Trophoblast cell (in vitro differentiated cells and primary cell): ENCODE data around the gene DYRK2.
"Not testable (repeated sequence)": the region's sequence is repeated elsewhere in the genome, so short reads cannot be mapped to it uniquely, and the experiment has no call there.

Experiments
- DNase-seq, 2 donors: peaks; one replicate each; pipeline ENCODE4 v3.0.0-alpha.2; 2016
- H2AFZ ChIP-seq: 2 replicates; pipeline ENCODE4 v1.6.1; 2013; ENCODE audit warnings: low read length, moderate library complexity, mild to moderate bottlenecking; ENCODE audit not compliant: insufficient read depth, poor library complexity
- H2AK5ac ChIP-seq: 2 replicates; pipeline ENCODE4 v1.6.1; 2013; ENCODE audit warnings: mild to moderate bottlenecking, low read length
- H2BK120ac ChIP-seq: 2 replicates; pipeline ENCODE4 v1.6.1; 2013; ENCODE audit warnings: low read length, mild to moderate bottlenecking, moderate library complexity; ENCODE audit not compliant: insufficient read depth, poor library complexity
- H2BK12ac ChIP-seq: 2 replicates; pipeline ENCODE4 v1.6.1; 2013; ENCODE audit warnings: mild to moderate bottlenecking, low read length, moderate library complexity
- H2BK5ac ChIP-seq: 2 replicates; pipeline ENCODE4 v1.6.1; 2013; ENCODE audit warnings: low read length, low read depth, moderate library complexity, mild to moderate bottlenecking; ENCODE audit not compliant: poor library complexity
- H3K14ac ChIP-seq: 2 replicates; pipeline ENCODE4 v1.6.1; 2013; ENCODE audit warnings: mild to moderate bottlenecking, low read length
- H3K18ac ChIP-seq: 2 replicates; pipeline ENCODE4 v1.6.1; 2013; ENCODE audit warnings: mild to moderate bottlenecking, low read length
- H3K23ac ChIP-seq: 2 replicates; pipeline ENCODE4 v1.6.1; 2013; ENCODE audit warnings: low read length
- H3K27ac ChIP-seq: 2 replicates; pipeline ENCODE4 v1.5.1; 2013; ENCODE audit warnings: low read depth, mild to moderate bottlenecking, inconsistent platforms, low read length, moderate library complexity
- H3K27me3 ChIP-seq: 2 replicates; pipeline ENCODE4 v1.6.1; 2013; ENCODE audit warnings: inconsistent platforms, mild to moderate bottlenecking, low read length, moderate library complexity; ENCODE audit not compliant: insufficient read depth
- H3K36me3 ChIP-seq, 2 experiments: 1 replicate in 1 of 2; 2 replicates in 1 of 2; pipeline ENCODE4 v1.6.1; 2013; ENCODE audit warnings: low read length in 2 of 2, mild to moderate bottlenecking in 2 of 2, moderate library complexity in 1 of 2; ENCODE audit not compliant: insufficient read depth in 2 of 2, control insufficient read depth in 1 of 2
- H3K4ac ChIP-seq: 2 replicates; pipeline ENCODE4 v1.6.1; 2013; ENCODE audit warnings: low read depth, mild to moderate bottlenecking, low read length, moderate library complexity
- H3K4me1 ChIP-seq, 2 experiments: 1 replicate in 1 of 2; 2 replicates in 1 of 2; pipeline ENCODE4 v1.6.1; 2013; ENCODE audit warnings: low read length in 2 of 2, mild to moderate bottlenecking in 2 of 2, moderate library complexity in 1 of 2; ENCODE audit not compliant: insufficient read depth in 2 of 2, control insufficient read depth in 1 of 2
- H3K4me2 ChIP-seq: 2 replicates; pipeline ENCODE4 v1.6.1; 2013; ENCODE audit warnings: inconsistent platforms, mild to moderate bottlenecking, low read length, moderate library complexity
- H3K4me3 ChIP-seq: 2 replicates; pipeline ENCODE4 v1.5.1; 2013; ENCODE audit warnings: mild to moderate bottlenecking, low read depth, low read length, inconsistent platforms
- H3K79me1 ChIP-seq: one replicate; pipeline ENCODE4 v1.6.1; 2013; ENCODE audit warnings: low read length
- H3K79me2 ChIP-seq: 2 replicates; pipeline ENCODE4 v1.6.1; 2013; ENCODE audit warnings: low read length, mild to moderate bottlenecking; ENCODE audit not compliant: control insufficient read depth, insufficient read depth, poor library complexity
- H3K9ac ChIP-seq: 2 replicates; pipeline ENCODE4 v1.6.1; 2013; ENCODE audit warnings: mild to moderate bottlenecking, low read length
- H3K9me3 ChIP-seq: 2 replicates; pipeline ENCODE4 v1.6.1; 2013; ENCODE audit warnings: low read depth, mild to moderate bottlenecking, control low read depth, inconsistent platforms, low read length; ENCODE audit not compliant: insufficient read depth
- H4K12ac ChIP-seq: 2 replicates; pipeline ENCODE4 v1.6.1; 2013; ENCODE audit warnings: low read depth, mild to moderate bottlenecking, low read length, moderate library complexity
- H4K8ac ChIP-seq: 2 replicates; pipeline ENCODE4 v1.6.1; 2013; ENCODE audit warnings: low read depth, mild to moderate bottlenecking, low read length, moderate library complexity
- H4K91ac ChIP-seq: one replicate; pipeline ENCODE4 v1.6.1; 2013; ENCODE audit warnings: low read depth, mild to moderate bottlenecking, low read length, moderate library complexity
- WGBS: extraction: QIAGEN DNeasy Blood & Tissue Kit; methylation state at CpG from one replicate; pipeline ENCODE4 v1.1.7; 2013; ENCODE audit warnings: missing lambda C conversion rate; ENCODE audit not compliant: insufficient read length, insufficient coverage; ENCODE audit errors: extremely low coverage; 5-methylcytosine and 5-hydroxymethylcytosine counted together

The DYRK2 gene

DNA sequence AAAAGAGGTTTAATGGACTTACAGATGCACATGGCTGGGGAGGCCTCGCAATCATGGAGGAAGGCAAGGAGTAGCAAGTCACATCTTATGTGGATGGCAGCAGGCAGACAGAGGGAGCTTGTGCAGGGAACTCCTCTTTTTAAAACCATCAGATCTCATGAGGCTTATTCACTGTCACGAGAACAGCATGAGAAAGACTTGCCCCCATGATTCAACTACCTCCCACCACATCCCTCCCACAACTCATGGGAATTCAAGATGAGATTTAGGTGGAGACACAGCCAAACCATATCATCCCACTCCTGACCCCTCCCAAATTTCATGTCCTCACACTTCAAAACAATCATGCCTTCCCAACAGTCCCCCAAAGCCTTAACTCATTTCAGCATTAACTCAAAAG, 24.0 kb downstream of the DYRK2 start:
- H4K91ac ChIP-seq, H3K4ac ChIP-seq: not testable (repeated sequence)

DNA sequence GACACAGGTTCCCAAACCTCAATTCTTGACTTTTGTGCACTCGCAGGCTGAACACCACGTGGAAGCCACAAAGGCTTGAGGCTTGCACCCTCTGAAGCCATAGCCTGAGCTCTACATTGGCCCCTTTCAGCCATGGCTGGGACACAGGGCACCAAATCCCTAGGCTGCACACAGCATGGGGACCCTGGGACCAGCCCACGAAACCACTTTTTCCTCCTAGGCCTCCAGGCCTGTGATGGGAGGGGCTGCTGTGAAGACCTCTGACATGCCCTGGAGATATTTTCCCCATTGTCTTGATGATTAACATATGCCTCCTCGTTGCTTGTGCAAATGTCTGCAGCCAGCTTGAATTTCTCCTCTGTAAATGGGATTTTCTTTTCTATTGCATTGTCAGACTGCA, 25.0 kb downstream of the DYRK2 start:
- H2AK5ac ChIP-seq, H4K91ac ChIP-seq, H4K8ac ChIP-seq, H3K18ac ChIP-seq, H3K79me2 ChIP-seq, H3K9ac ChIP-seq, H2BK12ac ChIP-seq, H3K4ac ChIP-seq, H3K9me3 ChIP-seq, H3K14ac ChIP-seq, H3K4me3 ChIP-seq, H3K23ac ChIP-seq, H3K27me3 ChIP-seq, H4K12ac ChIP-seq, H3K27ac ChIP-seq, DNase-seq, H2BK120ac ChIP-seq, H3K36me3 ChIP-seq, H3K4me2 ChIP-seq, H2AFZ ChIP-seq, H2BK5ac ChIP-seq: not testable (repeated sequence)
- peaks cover 11% of the 10 kb centered on the region for H3K79me1 ChIP-seq
- no CpG with 5 or more reads among the region's 4 CpGs for WGBS
- peaks cover 10 to 11% of the 10 kb centered on the region in 2 experiments for H3K4me1 ChIP-seq

More for the DNA sequence above, 24.0 kb downstream of the DYRK2 start:
- H3K4me3 ChIP-seq, DNase-seq, H3K18ac ChIP-seq, H3K23ac ChIP-seq, H3K27ac ChIP-seq, H3K36me3 ChIP-seq, H2BK5ac ChIP-seq, H3K14ac ChIP-seq, H2BK12ac ChIP-seq, H3K4me2 ChIP-seq, H4K12ac ChIP-seq, H2AFZ ChIP-seq, H3K9ac ChIP-seq, H3K79me2 ChIP-seq, H3K27me3 ChIP-seq, H4K8ac ChIP-seq, H3K9me3 ChIP-seq, H2AK5ac ChIP-seq, H2BK120ac ChIP-seq: not testable (repeated sequence)
- peaks cover 10 to 11% of the 10 kb centered on the region in 2 experiments for H3K4me1 ChIP-seq
- no CpG with 5 or more reads among the region's 2 CpGs for WGBS
- peaks cover 11% of the 10 kb centered on the region for H3K79me1 ChIP-seq

GRCh38 chr12:67674417-67674816, 25.9 kb downstream of the DYRK2 start:
- Histone ChIP-seq H3K18ac (no peak overlapping the region), H3K27me3 (no peaks in the 10 kb centered on the region), H3K23ac (no peak overlapping the region), H3K9me3 (peaks cover 7% of the 10 kb centered on the region), H3K36me3 (peaks cover 0 to 3% of the 10 kb centered on the region in 2 experiments), H3K79me1 (peaks cover 7% of the 10 kb centered on the region), H2BK12ac (no peak overlapping the region), H4K8ac (no peak overlapping the region), H3K4me3 (no peak overlapping the region), H3K14ac (no peak overlapping the region), H2AK5ac (no peak overlapping the region), H3K9ac (no peak overlapping the region), H2AFZ (no peak overlapping the region), H4K91ac (no peak overlapping the region), H3K4me1 (peaks cover 8 to 9% of the 10 kb centered on the region in 2 experiments), H4K12ac (no peak overlapping the region), H3K4ac (no peak overlapping the region), H2BK5ac (no peak overlapping the region), H2BK120ac (no peak overlapping the region), H3K27ac (no peak overlapping the region), H3K4me2 (no peak overlapping the region), H3K79me2 (peaks cover 1% of the 10 kb centered on the region)
- DNase-seq, result no peak
- no CpG with 5 or more reads among the region's 3 CpGs for WGBS

GRCh38 chr12:67676624-67677023, 28.1 kb downstream of the DYRK2 start:
- H2BK5ac ChIP-seq, result no peak overlapping the region
- no peak overlapping the region for H3K4me2 ChIP-seq
- H3K9ac ChIP-seq, result no peak overlapping the region
- H2BK12ac ChIP-seq, result no peak overlapping the region
- no peak overlapping the region for H2BK120ac ChIP-seq
- no peak for DNase-seq
- no peak overlapping the region for H4K91ac ChIP-seq
- no peak overlapping the region for H3K18ac ChIP-seq
- no peak overlapping the region for H4K8ac ChIP-seq
- H3K27ac ChIP-seq, result no peak overlapping the region
- H3K4ac ChIP-seq, result no peak overlapping the region
- peaks cover 2 to 5% of the 10 kb centered on the region in 2 experiments for H3K4me1 ChIP-seq
- no peak overlapping the region for H4K12ac ChIP-seq
- H2AFZ ChIP-seq, result no peak overlapping the region
- H3K79me1 ChIP-seq, result peaks cover 2% of the 10 kb centered on the region
- no peak overlapping the region for H3K23ac ChIP-seq
- peaks cover 0 to 3% of the 10 kb centered on the region in 2 experiments for H3K36me3 ChIP-seq
- H3K9me3 ChIP-seq, result peaks cover 7% of the 10 kb centered on the region
- no peaks in the 10 kb centered on the region for H3K27me3 ChIP-seq
- H3K79me2 ChIP-seq, result no peaks in the 10 kb centered on the region
- no peak overlapping the region for H3K14ac ChIP-seq
- H3K4me3 ChIP-seq, result no peak overlapping the region
- H2AK5ac ChIP-seq, result no peak overlapping the region
